A549 (cell line): ENCODE measurements around the gene RALGAPA1. TPM values are rescaled to one million over a fixed set of nuclear protein-coding genes. Genes with fewer than 3 reads are reported as not detected.

Source experiments
- ATAC-seq, 2 experiments: fragments of 200-7000 bp in 1 of 2; fragments of >200 bp in 1 of 2; cut with Nextera tagmentation in 1 of 2; cut with Tn5 transposase in 1 of 2; 3 replicates each; pipeline versions ENCODE4 v1.8.0 to v1.9.1; 2018 to 2020; ENCODE audit warnings: mild to moderate bottlenecking in 1 of 2, moderate library complexity in 1 of 2
- CTCF ChIA-PET: fragments of 300-600 bp; sonication (Branson Sonifier 250); formaldehyde crosslinking; extraction: SDS; loops from one replicate; lab custom pipeline; 2021; ENCODE audit warnings: antibody characterized with exemption, inconsistent platforms; lab: Yijun Ruan, JAX
- POLR2A ChIA-PET: fragments of 350-600 bp; formaldehyde crosslinking; extraction: SDS; loops from one replicate; lab custom pipeline; 2021; ENCODE audit warnings: antibody characterized with exemption, inconsistent platforms; lab: Yijun Ruan, JAX
- DNase-seq, 2 experiments: peaks; one replicate each; pipeline versions ENCODE4 v3.0.0 to v3.0.0-alpha.2; 2011 to 2016; ENCODE audit warnings: low read depth in 1 of 2, low spot score in 1 of 2
- FAIRE-seq: peaks from 2 replicates; lab custom pipeline; 2011; peaks lifted over from hg19 to GRCh38; lab: Jason Lieb, UNC
- H3K27ac ChIP-seq, 2 experiments: fragments of >200 bp; sonication (Bioruptor Twin); formaldehyde crosslinking; 3 replicates each; pipeline ENCODE4 v1.5.1; 2016 to 2017
- H3K4me1 ChIP-seq: fragments of >200 bp; sonication (Bioruptor Twin); formaldehyde crosslinking; 3 replicates; pipeline ENCODE4 v1.6.1; 2016
- H3K4me2 ChIP-seq: fragments of >200 bp; sonication (Bioruptor Twin); formaldehyde crosslinking; 3 replicates; pipeline ENCODE4 v1.6.1; 2016
- H3K4me3 ChIP-seq: fragments of >200 bp; sonication (Bioruptor Twin); formaldehyde crosslinking; 3 replicates; pipeline ENCODE4 v1.5.1; 2016
- H3K9me3 ChIP-seq: fragments of >200 bp; sonication (Bioruptor Twin); formaldehyde crosslinking; 3 replicates; pipeline ENCODE4 v1.6.1; 2016
- ATOH8 ChIP-seq: fragments of 250-450 bp; sonication (Bioruptor Pico); IDR thresholded peaks from 2 replicates; pipeline ENCODE4 v1.5.0; 2020; ENCODE audit warnings: low read depth, mild to moderate bottlenecking, moderate library complexity
- CBX8 ChIP-seq: fragments of 200-600 bp; sonication (generic); IDR thresholded peaks from 2 replicates; pipeline ENCODE4 v1.6.1; 2016
- CEBPB ChIP-seq, 2 experiments: fragments of >200 bp in 1 of 2; sonication (Bioruptor Twin) in 1 of 2; formaldehyde crosslinking in 1 of 2; IDR thresholded peaks; 2 replicates each; pipeline ENCODE4 v1.6.1; 2012 to 2016
- CHD4 ChIP-seq: fragments of 200-600 bp; sonication (generic); IDR thresholded peaks from 2 replicates; pipeline ENCODE4 v1.6.1; 2016; ENCODE audit warnings: antibody characterized with exemption, mild to moderate bottlenecking, borderline replicate concordance
- CTCF ChIP-seq: fragments of >200 bp; sonication (Bioruptor Twin); formaldehyde crosslinking; IDR thresholded peaks from 3 replicates; pipeline ENCODE4 v1.5.1; 2016
- EHMT2 ChIP-seq: fragments of 200-600 bp; sonication (generic); IDR thresholded peaks from 2 replicates; pipeline ENCODE4 v1.6.1; 2016; ENCODE audit warnings: antibody characterized with exemption, low read depth, mild to moderate bottlenecking, moderate library complexity
- ELK1 ChIP-seq: fragments of 150-350 bp; IDR thresholded peaks from 2 replicates; pipeline ENCODE4 v1.6.1; 2014; ENCODE audit warnings: low read depth, mild to moderate bottlenecking, low read length
- ESRRA ChIP-seq: fragments of 150-350 bp; IDR thresholded peaks from 2 replicates; pipeline ENCODE4 v1.6.1; 2014; ENCODE audit warnings: mild to moderate bottlenecking, low read length, borderline replicate concordance
- FOSB ChIP-seq: fragments of 250-450 bp; sonication (Bioruptor Pico); IDR thresholded peaks from 2 replicates; pipeline ENCODE4 v1.5.0; 2020; ENCODE audit warnings: mild to moderate bottlenecking, moderate library complexity
- FOSL2 ChIP-seq, 2 experiments: fragments of 450-650 bp in 1 of 2; fragments of >200 bp in 1 of 2; sonication (Bioruptor Twin) in 1 of 2; formaldehyde crosslinking; IDR thresholded peaks; 2 replicates each; pipeline versions ENCODE4 v1.5.0 to v1.6.1; 2016 to 2020; ENCODE audit warnings: mild to moderate bottlenecking in 1 of 2, moderate library complexity in 1 of 2
- HDAC2 ChIP-seq: fragments of 200-600 bp; sonication (generic); IDR thresholded peaks from 2 replicates; pipeline ENCODE4 v1.6.1; 2016
- HEYL ChIP-seq: fragments of 250-450 bp; sonication (Bioruptor Pico); IDR thresholded peaks from 2 replicates; pipeline ENCODE4 v1.8.0; 2021; ENCODE audit warnings: mild to moderate bottlenecking, moderate library complexity
- HOXA7 ChIP-seq: fragments of 250-450 bp; sonication (Bioruptor Pico); IDR thresholded peaks from 2 replicates; pipeline ENCODE4 v1.5.0; 2020; ENCODE audit warnings: mild to moderate bottlenecking, moderate library complexity
- HOXB13 ChIP-seq: fragments of 250-450 bp; sonication (Bioruptor Pico); IDR thresholded peaks from 2 replicates; pipeline ENCODE4 v1.5.0; 2020; ENCODE audit warnings: low read depth, mild to moderate bottlenecking, moderate library complexity
- JUN ChIP-seq, 2 experiments: fragments of >200 bp; sonication (Bioruptor Twin); formaldehyde crosslinking; IDR thresholded peaks; 2 replicates in 1 of 2; 3 replicates in 1 of 2; pipeline ENCODE4 v1.6.1; 2016 to 2017
- JUNB ChIP-seq: fragments of >200 bp; sonication (Bioruptor Twin); formaldehyde crosslinking; IDR thresholded peaks from 2 replicates; pipeline ENCODE4 v1.6.1; 2016
- KDM1A ChIP-seq: fragments of 200-600 bp; sonication (generic); IDR thresholded peaks from 2 replicates; pipeline ENCODE4 v1.6.1; 2016; ENCODE audit warnings: low read depth, mild to moderate bottlenecking
- MAFK ChIP-seq: fragments of 450-650 bp; IDR thresholded peaks from 2 replicates; pipeline ENCODE4 v1.6.1; 2014; ENCODE audit not compliant: partially characterized antibody
- MAX ChIP-seq: IDR thresholded peaks from 2 replicates; pipeline ENCODE4 v1.6.1; 2012
- MAZ ChIP-seq: fragments of 150-350 bp; IDR thresholded peaks from 2 replicates; pipeline ENCODE4 v1.6.1; 2014; ENCODE audit warnings: antibody characterized with exemption, low read depth, low read length, borderline replicate concordance
- NFE2L2 ChIP-seq: fragments of 150-350 bp; conservative IDR thresholded peaks from 2 replicates; pipeline ENCODE4 v1.6.1; 2014; ENCODE audit warnings: low read length
- NR3C1 ChIP-seq: fragments of >200 bp; sonication (Bioruptor Twin); formaldehyde crosslinking; IDR thresholded peaks from 3 replicates; pipeline ENCODE4 v1.6.1; 2017
- POLR2AphosphoS2 ChIP-seq: conservative IDR thresholded peaks from 2 replicates; pipeline ENCODE4 v1.6.1; 2012; ENCODE audit warnings: low read length, improper control_type of control experiment, inconsistent platforms
- RAD21 ChIP-seq, 2 experiments: fragments of >200 bp in 1 of 2; sonication (Bioruptor Twin) in 1 of 2; formaldehyde crosslinking in 1 of 2; IDR thresholded peaks in 1 of 2; conservative IDR thresholded peaks in 1 of 2; 2 replicates in 1 of 2; 3 replicates in 1 of 2; pipeline ENCODE4 v1.6.1; 2012 to 2018; ENCODE audit warnings: inconsistent platforms in 1 of 2
- RARB ChIP-seq: fragments of 250-450 bp; sonication (Bioruptor Pico); IDR thresholded peaks from 2 replicates; pipeline ENCODE4 v1.8.0; 2021; ENCODE audit warnings: mild to moderate bottlenecking, moderate library complexity
- RCOR1 ChIP-seq: fragments of 150-350 bp; IDR thresholded peaks from 2 replicates; pipeline ENCODE4 v1.6.1; 2014; ENCODE audit warnings: antibody characterized with exemption, low read length, low read depth
- RFX5 ChIP-seq: fragments of 450-650 bp; IDR thresholded peaks from 2 replicates; pipeline ENCODE4 v1.7.1; 2014; ENCODE audit warnings: antibody characterized with exemption, mild to moderate bottlenecking, moderate library complexity
- RNF2 ChIP-seq: fragments of 200-600 bp; sonication (generic); IDR thresholded peaks from 2 replicates; pipeline ENCODE4 v1.6.1; 2016; ENCODE audit warnings: low read depth, mild to moderate bottlenecking, antibody characterized with exemption, moderate library complexity, borderline replicate concordance
- SMC3 ChIP-seq: fragments of >200 bp; sonication (Bioruptor Twin); formaldehyde crosslinking; IDR thresholded peaks from 3 replicates; pipeline ENCODE4 v1.6.1; 2018; ENCODE audit warnings: inconsistent platforms
- TFCP2L1 ChIP-seq: fragments of 250-450 bp; sonication (Bioruptor Pico); IDR thresholded peaks from 2 replicates; pipeline ENCODE4 v1.5.0; 2021; ENCODE audit warnings: mild to moderate bottlenecking
- TP53 ChIP-seq: fragments of 250-450 bp; sonication (Bioruptor Pico); IDR thresholded peaks from 2 replicates; pipeline ENCODE4 v1.5.0; 2021; ENCODE audit warnings: mild to moderate bottlenecking, moderate library complexity
- WGBS: methylation state at CpG from one replicate; pipeline ENCODE4 v1.1.6; 2017; ENCODE audit errors: missing lambda C conversion rate; 5-methylcytosine and 5-hydroxymethylcytosine counted together
- polyA plus RNA-seq, 4 experiments: library from polyadenylated mRNA; depleted of rRNA in 3 of 4; stranded (reverse); fragments of >200 nt; fragmentation: RNase III in 1 of 4; extraction: RNeasy Plus Mini Kit Qiagen cat#74134 plus additional on column Dnase treatment in 1 of 4; gene quantifications; 2 replicates in 3 of 4; 3 replicates in 1 of 4; pipeline ENCODE4 v1.2.3, GENCODE V29; 2011 to 2017

The RALGAPA1 gene
- polyA plus RNA-seq, 2 of the 4 experiments (the other 2 are of a cell fraction) = 8.2 to 17.1 TPM

- ChIA-PET CTCF (interaction anchor here (0.9 to 3.0 kb wide), 4 partner anchors 10 to 133 kb away, joined by 3 to 8 read pairs (median 3); no protein-coding TSS in a partner anchor), POLR2A (no interaction called here)
- ATAC-seq (no peak), FAIRE-seq (no peak), DNase-seq (no peak)
- Histone ChIP-seq H3K4me2 (no peak overlapping the region), H3K4me1 (0 out of 3 replicates have a peak, but pooled peaks cover 5% of the 10 kb centered on the region), H3K27ac (no peak overlapping the region), H3K9me3 (no peaks in the 10 kb centered on the region), H3K4me3 (no peak overlapping the region)
- no peak for TF ChIP-seq RNF2
- no peak for TF ChIP-seq FOSB (CRISPR knock-in tag)
- no peak for TF ChIP-seq MAX
- no peak for TF ChIP-seq TP53 (CRISPR knock-in tag)
- no peak for TF ChIP-seq MAZ
- no peak for TF ChIP-seq MAFK
- TF ChIP-seq HOXB13 (CRISPR knock-in tag) = no peak
- TF ChIP-seq ELK1 = no peak
- 74% methylated on average over 32 of the region's 32 CpGs for WGBS
Observed at GRCh38 chr14:35819591-35820540, 10.8 kb upstream of the RALGAPA1 start.

- 0 out of 3 replicates have a peak, but pooled peaks cover 5% of the 10 kb centered on the region for H3K4me1 ChIP-seq
- H3K4me3 ChIP-seq = no peak overlapping the region
- WGBS = 34% methylated on average over 12 of the region's 13 CpGs
- DNase-seq = peak; percentile 57 to 59
- TF ChIP-seq CHD4 = no peak
- TF ChIP-seq RARB (CRISPR knock-in tag) = no peak
- TF ChIP-seq FOSL2 (IDR thresholded peaks at IDR 0.05) = no peak
- no peak for TF ChIP-seq FOSL2 (CRISPR knock-in tag; IDR thresholded peaks at IDR 0.05)
- TF ChIP-seq JUN (IDR thresholded peaks at IDR 0.05) = no peak
- no peak for TF ChIP-seq ESRRA
- TF ChIP-seq EHMT2 = no peak
- no peak for TF ChIP-seq HOXA7 (CRISPR knock-in tag)
- no peak for TF ChIP-seq RNF2
- TF ChIP-seq HEYL = no peak
- peak; percentile 40; the same call in 1 of the 3 replicates for TF ChIP-seq SMC3
- TF ChIP-seq CEBPB (IDR thresholded peaks at IDR 0.05) = no peak
- no peak for TF ChIP-seq HDAC2
- TF ChIP-seq RFX5 = no peak
- TF ChIP-seq RCOR1 = no peak
- no peak for TF ChIP-seq NR3C1
- no peak for TF ChIP-seq KDM1A
- no peak for TF ChIP-seq TFCP2L1 (CRISPR knock-in tag)
- TF ChIP-seq RAD21 (conservative IDR thresholded peaks at IDR 0.05 in 1 of 2, IDR thresholded peaks at IDR 0.05 in 1 of 2) = peak; percentile 67 to 80
- TF ChIP-seq CBX8 = no peak
- TF ChIP-seq POLR2AphosphoS2 = no peak
- peak; percentile 69 for TF ChIP-seq CTCF
- no peak for TF ChIP-seq JUNB
- no peak for TF ChIP-seq ATOH8
- no peak for TF ChIP-seq NFE2L2
- TF ChIP-seq, all 56 proteins: peak for 3
- no peak for FAIRE-seq
- Histone ChIP-seq H3K27ac (no peak overlapping the region), H3K4me2 (0 out of 3 replicates have a peak overlapping the region, but pooled peaks have one; percentile 9), H3K9me3 (no peaks in the 10 kb centered on the region)
- POLR2A ChIA-PET = interaction anchor here (2.6 kb wide), 1 partner anchor 8 kb away, joined by 15 read pairs; the partner anchor contains the start of gene BRMS1L
- CTCF ChIA-PET = interaction anchor here (0.5 to 3.0 kb wide), 24 partner anchors 8 to 1480 kb away, joined by 3 to 12 read pairs (median 4); partner anchors contain the start of genes BRMS1L and RALGAPA1
- ATAC-seq = peak; percentile 70 to 83; a peak in 5 of 6 replicates
Observed at GRCh38 chr14:35818346-35819115, 9.4 kb upstream of the RALGAPA1 start.
